Activated CD8-positive, alpha-beta memory T cell treated with anti-CD3 and anti-CD28 coated beads for 1 hour (primary cell): ENCODE measurements around the gene COIL.
A peak's percentile ranks its signal among the peaks of the same experiment; 100 is the strongest.
"Not testable (repeated sequence)": the region's sequence is repeated elsewhere in the genome, so short reads cannot be mapped to it uniquely, and the experiment has no call there.

Experiments
- DNase-seq, 2 donors: peaks; one replicate each; pipeline ENCODE4 v3.0.0-alpha.2; 2020; ENCODE audit warnings: low read depth in 1 of 2; ENCODE audit errors: extremely low read depth in 1 of 2

COIL gene, protein sequence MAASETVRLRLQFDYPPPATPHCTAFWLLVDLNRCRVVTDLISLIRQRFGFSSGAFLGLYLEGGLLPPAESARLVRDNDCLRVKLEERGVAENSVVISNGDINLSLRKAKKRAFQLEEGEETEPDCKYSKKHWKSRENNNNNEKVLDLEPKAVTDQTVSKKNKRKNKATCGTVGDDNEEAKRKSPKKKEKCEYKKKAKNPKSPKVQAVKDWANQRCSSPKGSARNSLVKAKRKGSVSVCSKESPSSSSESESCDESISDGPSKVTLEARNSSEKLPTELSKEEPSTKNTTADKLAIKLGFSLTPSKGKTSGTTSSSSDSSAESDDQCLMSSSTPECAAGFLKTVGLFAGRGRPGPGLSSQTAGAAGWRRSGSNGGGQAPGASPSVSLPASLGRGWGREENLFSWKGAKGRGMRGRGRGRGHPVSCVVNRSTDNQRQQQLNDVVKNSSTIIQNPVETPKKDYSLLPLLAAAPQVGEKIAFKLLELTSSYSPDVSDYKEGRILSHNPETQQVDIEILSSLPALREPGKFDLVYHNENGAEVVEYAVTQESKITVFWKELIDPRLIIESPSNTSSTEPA

DNA sequence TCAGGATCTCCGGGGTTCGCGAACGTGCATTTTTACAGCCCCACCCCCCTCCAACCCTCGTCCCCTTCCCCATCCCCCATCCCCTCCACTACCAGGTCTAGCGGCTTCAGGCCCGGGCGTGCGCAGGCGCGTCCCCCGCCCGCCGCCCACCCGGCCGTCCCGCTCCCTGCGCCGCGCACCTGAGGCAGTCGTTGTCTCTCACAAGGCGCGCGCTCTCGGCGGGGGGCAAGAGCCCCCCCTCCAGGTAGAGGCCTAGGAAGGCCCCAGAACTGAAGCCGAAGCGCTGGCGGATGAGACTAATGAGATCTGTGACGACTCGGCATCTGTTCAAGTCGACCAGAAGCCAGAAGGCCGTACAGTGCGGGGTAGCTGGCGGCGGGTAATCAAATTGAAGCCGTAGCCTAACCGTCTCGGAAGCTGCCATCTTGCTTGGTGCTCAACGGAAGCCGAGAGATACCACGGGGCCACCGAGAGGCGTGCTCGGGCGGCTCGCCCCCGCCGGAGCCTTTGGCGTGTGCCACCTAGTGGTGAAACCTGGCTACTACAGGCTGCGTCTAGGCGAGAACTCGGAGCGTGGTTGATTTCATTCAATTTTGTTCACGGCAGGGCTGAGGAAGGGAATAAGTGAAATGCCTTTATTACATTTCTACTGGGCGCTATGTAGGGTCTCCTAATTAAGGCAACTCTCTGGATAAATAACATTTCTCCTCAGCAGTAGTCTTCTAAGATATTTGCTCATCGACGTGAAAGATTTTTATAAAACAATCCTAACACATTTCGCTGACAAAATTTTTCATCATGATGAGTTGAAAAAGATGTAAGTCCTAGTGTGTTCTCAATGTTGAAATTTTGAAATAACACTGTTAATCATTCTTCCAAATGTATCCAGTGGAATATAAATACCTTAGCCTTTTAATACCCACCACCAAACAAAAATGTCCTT, at the start of gene COIL:
COIL (minus strand) TSS at position 455 of the 943 bp plus-strand sequence; CDS start at position 424, 31 bp downstream.
- peak; percentile 64 to 88 for DNase-seq

DNA sequence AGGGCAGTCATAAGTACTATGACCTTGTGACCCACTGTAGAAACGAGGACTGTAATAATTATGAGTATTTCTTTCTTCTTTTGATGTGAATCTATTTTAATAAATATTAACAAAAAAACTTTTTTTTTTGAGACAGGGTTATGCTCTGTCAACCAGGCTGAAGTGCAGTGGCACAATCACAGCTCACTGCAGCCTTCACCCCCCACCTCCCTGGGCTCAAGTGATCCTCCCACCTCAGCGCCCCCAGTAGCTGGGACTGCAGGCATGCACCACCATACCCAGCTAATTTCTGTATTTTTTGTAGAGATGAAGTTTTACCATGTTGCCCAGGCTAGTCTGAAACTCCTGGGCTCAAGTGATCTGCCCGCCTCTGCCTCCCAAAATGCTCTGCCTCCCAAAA, 49.6 kb upstream of the COIL start:
- DNase-seq: no peak

DNA sequence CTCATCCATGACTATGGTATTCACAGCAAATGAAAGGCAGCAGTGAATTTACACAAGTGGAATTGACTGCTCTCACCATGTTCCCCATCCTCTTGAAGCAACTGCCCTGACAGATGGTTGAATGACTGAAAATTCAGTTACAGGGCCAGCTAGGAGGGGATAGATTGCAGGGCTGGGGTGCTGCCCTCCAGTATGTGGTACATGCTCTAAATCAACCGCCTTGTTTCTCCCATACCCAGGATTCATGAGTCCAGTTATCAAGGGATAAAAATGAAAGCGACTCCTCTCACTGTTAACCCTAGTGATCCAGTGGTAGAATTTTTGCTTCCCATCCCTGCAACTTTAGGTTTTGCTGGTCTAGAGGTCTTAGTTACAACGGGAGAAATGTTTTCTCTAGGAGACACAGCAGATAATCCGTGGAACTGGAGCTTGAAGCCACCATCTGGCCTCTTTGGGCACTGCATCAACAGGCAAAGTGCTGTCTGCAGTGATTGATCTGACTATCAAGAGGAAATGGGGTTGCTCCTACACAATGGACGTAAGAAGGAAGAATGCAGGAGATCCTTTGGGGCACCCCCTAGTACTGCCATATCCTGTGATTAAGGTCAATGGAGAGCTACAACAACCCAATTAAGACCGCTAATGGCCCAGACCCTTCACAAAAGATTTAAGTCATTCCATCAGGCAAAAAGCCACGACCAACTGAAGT, 49.0 kb upstream of the COIL start:
- peak in 1 of 2 donors; percentile 23 for DNase-seq

DNA sequence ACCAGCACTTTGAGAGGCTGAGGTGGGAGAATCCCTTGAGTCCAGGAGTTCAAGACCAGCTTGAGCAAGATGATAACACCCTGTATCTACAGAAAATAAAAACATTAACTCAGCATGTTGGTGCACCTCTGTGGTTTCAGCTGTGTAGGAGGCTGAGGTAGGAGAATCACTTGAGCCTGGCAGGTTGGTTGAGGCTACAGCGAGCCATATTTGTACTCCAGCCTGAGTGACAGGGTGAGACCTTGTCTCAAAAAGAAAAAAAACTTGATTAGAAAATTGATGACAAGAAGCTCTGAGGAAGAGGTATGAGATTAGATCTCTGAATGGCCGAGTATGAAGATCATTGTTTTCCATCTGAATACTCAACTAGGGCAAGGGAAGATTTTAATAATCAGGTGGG, 48.1 kb upstream of the COIL start:
- no peak for DNase-seq

DNA sequence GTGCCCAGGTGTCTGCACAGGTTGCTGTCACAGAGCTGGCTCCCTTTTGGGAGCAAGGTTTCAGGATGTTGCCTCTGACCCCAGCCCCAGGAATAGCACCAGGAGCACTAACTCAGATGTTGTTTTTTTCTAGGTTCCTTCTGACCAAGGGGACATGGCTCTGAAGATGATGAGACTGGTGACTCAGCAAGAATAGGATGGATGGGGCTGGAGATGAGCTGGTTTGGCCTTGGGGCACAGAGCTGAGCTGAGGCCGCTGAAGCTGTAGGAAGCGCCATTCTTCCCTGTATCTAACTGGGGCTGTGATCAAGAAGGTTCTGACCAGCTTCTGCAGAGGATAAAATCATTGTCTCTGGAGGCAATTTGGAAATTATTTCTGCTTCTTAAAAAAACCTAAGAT, 45.2 kb upstream of the COIL start:
- no peak for DNase-seq

DNA sequence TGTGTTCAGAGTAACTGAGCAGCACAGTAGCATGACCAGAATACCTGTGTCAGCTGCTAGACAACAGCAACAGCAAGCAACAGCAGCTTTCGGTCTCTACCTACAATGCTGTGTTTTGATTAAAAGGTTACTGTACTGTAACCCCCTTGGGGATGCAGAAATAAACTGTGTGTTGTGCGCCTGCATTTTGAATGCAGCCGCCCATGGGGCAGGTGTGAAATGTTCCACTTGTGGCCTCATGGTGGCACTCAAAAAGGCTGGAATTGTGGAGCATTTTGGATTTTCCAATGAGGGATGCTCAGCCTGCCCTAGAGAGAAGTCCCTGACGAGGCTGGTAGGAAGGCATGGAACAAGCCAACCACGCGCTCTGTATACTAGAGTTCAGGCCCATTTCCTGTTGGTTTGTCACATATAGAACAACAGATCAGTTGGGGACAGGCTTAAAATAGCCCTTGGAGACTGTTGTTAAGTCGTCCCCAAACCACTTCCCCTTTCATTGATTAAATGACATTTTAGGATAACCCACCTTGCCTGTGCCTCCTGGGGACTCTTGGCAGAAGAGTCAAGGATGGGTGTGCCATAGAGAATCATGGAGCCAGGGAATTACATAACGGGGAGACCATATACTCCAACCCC, 44.2 kb upstream of the COIL start:
- no peak for DNase-seq

DNA sequence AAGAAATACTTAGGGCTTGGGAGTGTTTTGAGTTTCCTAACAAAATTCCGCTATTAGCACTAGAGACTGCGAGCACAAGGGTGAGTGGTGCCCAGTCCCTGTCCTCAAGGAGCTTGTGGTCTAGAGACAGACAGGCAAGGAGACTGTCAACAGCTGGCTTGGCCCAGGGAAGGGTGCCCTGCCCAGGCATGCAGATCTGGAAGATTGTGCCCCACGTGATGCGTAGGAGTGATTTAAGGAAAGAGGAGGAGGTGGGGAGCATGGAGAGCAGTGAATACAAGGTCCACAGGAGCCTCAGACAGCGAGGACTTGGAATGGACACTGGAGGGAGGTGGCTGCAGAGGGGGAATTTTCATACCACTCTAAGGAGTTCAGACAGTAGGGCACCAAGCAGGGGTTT, 42.1 kb upstream of the COIL start:
- DNase-seq: no peak

DNA sequence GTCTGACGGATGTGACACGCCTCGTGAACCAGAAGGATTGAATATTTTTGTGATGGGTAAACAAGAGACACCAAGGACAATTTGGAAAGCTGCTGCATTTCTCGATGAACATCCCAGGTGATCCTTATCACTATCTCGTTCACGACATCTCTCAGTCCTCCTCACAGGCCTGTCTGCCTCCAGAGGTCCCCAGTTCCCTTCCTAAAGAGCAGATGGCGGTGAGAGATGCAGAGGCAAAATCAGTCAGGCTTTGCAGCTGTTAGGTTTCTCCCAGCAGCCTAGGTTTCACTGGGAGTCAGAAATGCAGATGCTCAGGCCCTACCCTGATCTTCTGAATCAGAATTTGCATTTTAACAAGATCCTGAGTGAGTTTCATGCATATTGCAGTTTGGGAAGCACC, 40.7 kb upstream of the COIL start:
- DNase-seq: no peak

DNA sequence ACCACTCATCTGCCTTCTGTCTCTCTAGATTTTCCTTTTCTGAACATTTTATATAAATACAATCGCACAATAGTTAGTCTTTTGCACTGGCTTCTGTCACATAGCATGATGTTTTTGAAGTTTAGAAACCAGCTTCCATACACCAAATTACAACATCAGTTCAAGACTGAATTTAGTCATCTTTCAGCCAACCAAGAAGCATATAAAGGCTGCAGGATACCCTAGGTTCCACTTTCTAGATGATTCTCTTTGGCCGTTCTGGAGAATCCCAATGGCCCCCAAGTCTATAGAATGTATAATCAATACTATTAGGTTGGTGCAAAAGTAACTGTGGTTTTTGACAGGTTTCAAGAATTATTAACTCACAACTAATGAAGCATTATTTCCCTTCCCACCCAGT, 36.5 kb upstream of the COIL start:
- DNase-seq: no peak

DNA sequence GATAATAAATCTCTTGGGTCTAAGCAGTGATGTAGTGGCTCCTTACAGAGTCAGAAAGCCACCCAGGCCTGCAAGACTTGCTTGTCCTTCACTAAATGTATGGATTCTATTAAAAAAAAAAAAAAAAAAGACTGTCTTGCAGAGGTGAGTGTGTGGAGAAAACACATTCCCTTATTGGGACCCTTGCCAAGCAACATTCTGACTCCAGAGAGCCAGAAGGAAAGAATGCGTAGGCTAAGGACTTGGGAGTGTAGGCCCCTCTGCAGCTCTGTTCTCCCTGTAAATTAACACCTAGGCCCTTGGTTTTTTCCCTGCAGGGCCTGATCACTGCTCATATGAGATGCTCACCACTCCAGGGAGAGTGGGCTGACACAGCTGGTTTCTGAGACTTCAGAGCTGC, 34.9 kb upstream of the COIL start:
- DNase-seq: no peak

DNA sequence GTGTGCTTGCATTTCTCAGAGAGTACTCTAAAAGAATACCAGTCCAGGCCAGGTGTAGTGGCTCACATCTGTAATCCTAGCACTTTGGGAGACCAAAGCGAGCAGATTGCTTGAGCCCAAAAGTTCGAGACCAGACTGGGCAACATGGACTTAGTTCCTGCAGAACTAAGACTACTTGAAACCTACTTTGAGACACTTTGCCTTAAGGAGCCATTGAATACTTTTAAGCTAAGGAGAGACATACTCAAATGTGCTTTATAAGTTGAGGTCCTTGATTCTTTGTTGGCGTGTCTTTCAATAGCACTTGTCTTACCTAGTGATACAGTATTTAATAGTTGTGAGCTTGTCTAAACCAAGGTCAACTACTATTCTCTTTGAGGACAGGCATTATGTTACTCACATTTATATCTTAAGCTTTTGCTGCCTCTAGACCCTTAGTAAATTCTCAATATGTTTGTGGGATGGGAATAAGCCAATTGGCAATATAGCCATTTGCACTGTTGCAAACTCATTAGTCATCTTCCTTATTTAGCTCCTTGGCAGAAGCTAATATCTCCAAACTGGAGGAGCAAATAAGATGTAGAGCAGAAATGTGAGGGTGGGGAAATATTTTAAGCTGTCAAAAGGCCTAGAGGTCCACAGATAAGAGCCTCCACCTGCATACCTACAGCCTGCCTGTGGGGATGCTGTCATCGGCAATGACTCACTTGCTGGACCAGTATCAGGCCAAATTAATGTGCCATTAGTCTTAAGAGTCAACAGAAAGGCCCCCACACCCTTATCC, 33.4 kb upstream of the COIL start:
- no peak for DNase-seq

DNA sequence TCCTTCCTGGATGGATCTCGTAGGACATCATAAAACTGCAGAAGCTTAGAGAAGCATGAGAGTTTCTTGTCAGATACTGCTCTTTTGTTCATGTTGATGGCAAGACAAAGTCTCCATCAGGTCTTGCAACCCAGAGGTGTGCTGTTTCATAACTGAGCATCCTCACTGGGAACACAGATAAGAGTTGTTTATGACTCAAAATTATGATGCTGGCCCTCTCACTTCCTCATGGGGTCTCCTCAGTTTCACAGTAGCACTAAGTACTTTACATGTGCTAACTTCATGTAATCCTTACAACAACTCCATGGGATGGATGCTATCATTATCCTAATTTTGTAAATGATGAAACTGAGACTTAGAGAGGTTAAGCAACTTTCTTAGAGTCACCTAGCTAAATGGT, 31.5 kb upstream of the COIL start:
- DNase-seq: no peak

DNA sequence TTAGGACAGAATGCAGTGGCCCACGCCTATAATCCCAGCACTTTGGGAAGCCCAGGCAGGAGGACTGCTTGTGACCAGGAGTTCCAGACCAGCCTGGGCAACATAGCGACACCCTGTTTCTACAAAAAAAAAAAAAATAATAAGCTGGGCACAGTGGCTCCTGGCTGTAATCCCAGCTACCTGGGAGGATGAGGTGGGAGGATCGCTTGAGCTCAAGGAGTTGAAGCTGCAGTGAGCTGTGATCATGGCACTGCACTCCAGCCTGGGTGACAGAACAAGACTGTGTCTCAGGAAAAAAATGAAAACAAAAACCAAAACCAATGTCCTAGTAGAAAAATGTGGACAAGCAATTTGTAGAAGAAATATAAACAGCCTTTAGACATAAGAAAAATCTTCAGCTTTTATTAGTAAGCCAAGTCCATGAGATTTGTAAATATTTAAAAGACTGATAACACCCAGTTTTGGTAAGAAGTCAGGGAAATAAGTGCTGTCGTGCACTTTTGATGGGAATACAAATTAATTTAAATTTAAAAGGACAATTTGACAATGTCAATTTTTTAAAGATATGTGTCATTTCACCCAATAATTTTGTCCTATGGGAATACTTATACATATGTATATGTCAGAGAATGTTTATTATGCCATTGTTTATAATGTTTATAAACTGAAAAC, 28.2 kb upstream of the COIL start:
- DNase-seq: no peak

DNA sequence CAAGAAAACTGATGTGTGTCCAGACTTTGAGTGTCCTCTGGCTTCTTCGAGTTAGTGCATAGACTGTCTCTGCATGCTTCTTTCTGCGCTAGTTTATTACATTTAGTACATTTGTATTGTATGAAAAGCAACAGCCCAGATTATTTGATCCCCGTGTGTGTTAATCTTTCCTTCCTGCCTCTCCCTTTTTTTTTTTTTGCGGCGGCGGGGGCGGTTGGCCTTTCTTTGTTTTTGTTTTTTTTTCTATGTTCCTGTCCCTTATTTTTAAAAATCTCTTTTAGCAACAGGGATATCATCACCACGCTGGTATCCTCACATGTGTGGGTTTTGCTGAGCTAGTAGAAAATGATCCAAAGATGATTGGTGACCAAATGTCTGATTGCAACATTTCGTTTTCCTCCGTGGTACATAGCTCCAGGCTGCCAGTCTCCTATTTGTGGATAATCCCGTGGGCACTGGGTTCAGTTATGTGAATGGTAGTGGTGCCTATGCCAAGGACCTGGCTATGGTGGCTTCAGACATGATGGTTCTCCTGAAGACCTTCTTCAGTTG, 26.5 kb upstream of the COIL start:
- DNase-seq: no peak

DNA sequence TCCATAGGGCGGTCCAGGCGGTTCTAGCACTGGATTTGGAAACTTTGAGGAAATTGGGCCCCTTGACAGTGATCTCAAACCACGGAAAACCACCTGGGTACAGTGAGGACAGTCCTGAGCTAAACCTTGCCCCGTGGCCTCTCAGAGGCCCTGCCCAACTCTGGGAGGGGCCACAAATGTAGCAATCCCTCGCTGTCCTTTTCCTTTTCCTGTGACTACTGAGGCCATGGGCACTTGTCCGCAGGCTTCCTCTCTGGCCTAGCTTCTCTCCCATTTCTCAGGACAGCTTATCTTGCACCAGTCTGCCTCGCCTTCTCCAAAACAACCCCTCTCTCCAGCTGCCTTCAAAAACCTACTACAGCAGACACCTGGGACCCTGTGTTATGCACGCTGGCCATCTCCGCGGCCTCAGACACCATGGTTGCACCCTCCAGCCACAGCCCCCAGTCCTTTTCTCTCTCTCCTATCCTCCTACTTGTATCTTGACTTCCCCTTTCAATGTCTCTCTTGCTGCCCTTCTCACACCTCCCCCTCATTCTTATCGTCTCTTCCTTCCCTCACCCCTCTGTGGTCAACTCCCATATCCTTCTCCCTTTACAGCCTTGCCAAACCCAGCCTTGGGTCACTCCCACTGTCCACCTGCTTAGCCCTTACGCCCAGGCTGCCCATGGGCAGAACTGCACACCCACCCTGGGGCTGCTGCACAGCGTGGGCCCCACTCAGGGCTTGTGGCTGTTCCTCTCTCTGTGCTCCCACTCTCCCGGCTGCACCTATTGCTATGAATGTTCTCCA, 24.7 kb upstream of the COIL start:
- no peak for DNase-seq

DNA sequence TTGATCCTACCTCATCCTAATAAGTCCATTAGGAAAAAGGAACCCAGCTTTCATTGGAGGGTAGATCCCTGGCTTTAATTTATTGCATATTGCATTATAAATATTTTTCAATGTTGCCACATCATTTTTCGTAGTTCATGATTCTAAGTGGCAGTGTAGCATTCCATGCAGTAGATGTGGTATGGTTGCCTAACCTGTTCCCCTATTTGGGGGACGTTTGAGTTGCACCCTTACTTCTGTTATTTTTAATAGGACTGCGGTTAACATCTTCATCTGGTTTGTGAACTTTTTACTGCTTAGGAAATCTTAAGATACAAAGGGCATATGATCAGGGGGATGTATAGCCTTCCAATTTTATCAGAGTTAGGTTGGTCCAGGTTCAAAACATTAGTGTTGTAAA, 22.5 kb upstream of the COIL start:
- DNase-seq: no peak

DNA sequence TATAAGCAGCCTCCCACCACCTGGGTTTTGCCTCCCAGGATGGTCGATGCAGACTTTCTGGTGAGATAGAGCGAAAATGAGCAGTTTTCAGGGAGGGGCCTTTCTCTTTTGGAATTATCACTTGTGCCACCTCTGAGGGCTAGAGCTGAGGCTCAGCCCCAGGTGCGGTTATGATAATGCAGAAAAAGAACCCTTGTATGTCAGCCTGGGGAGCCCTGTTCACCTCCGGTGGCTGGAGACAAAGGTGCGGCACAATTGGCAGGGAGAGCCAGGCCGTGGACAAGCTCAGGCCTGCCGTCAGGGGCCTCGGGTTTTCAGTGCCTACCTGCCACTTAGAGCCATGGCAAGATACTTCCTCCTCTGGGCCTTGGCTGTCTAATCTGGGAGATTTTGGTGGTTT, 21.5 kb upstream of the COIL start:
- DNase-seq: no peak

DNA sequence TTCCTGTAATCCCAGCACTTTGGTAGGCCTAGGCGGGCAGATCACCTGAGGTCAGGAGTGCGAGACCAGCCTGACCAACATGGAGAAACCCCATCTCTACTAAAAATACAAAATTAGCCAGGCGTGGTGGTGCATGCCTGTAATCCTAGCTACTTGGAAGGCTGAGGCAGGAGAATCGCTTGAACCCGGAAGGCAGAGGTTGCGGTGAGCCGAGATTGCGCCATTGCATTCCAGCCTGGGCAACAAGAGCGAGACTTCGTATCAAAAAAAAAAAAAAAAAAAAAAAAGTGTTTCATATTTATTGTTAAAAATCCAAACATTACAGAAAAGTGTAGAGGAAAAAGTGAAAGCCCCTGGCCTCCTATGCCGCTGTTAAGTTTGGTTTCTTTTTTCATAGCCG, 19.7 kb upstream of the COIL start:
- not testable (repeated sequence) for DNase-seq
